GM23338 (cell line): Measurements from ENCODE around the gene PRR36. TPM values are rescaled to one million over a fixed set of nuclear protein-coding genes. Genes with fewer than 3 reads are reported as not detected.
A peak's percentile ranks its signal among the peaks of the same experiment; 100 is the strongest.

Experiments
- ATAC-seq: fragments of 200-7000 bp; cut with Tn5 transposase; 3 replicates; pipeline ENCODE4 v1.9.1; 2020
- DNase-seq: peaks from one replicate; pipeline ENCODE4 v3.0.0-alpha.2; 2015; ENCODE audit warnings: low spot score
- H2AFZ ChIP-seq: fragments of 200-600 bp; sonication (generic); 2 replicates; pipeline ENCODE4 v1.8.0; 2016; ENCODE audit warnings: antibody characterized with exemption, mild to moderate bottlenecking, moderate library complexity
- H3F3A ChIP-seq: fragments of 200-600 bp; sonication (generic); replicated peaks from 2 replicates; pipeline ENCODE4 v1.8.0; 2017; ENCODE audit warnings: antibody characterized with exemption, mixed run types, low read depth
- H3K27ac ChIP-seq: fragments of 200-600 bp; sonication (generic); 2 replicates; pipeline ENCODE4 v1.6.1; 2016; ENCODE audit warnings: low read depth
- H3K27me3 ChIP-seq: fragments of 200-600 bp; sonication (generic); 2 replicates; pipeline ENCODE4 v1.8.0; 2016; ENCODE audit warnings: mild to moderate bottlenecking, mixed run types, moderate library complexity; ENCODE audit not compliant: insufficient read depth
- H3K36me3 ChIP-seq: fragments of 200-600 bp; sonication (generic); 2 replicates; pipeline ENCODE4 v1.8.0; 2016; ENCODE audit warnings: mild to moderate bottlenecking; ENCODE audit not compliant: insufficient read depth
- H3K4me1 ChIP-seq: fragments of 200-600 bp; sonication (generic); 2 replicates; pipeline ENCODE4 v1.8.0; 2016; ENCODE audit warnings: mild to moderate bottlenecking, moderate library complexity; ENCODE audit not compliant: insufficient read depth
- H3K4me2 ChIP-seq: fragments of 200-600 bp; sonication (generic); 2 replicates; pipeline ENCODE4 v1.7.1; 2017; ENCODE audit warnings: mixed run types
- H3K4me3 ChIP-seq: fragments of 200-600 bp; sonication (generic); 2 replicates; pipeline ENCODE4 v1.6.1; 2016; ENCODE audit warnings: mixed run types
- H3K79me2 ChIP-seq: fragments of 200-600 bp; sonication (generic); replicated peaks from 2 replicates; pipeline ENCODE4 v1.8.0; 2017; ENCODE audit warnings: mild to moderate bottlenecking; ENCODE audit not compliant: insufficient read depth
- H3K9me2 ChIP-seq: fragments of 200-600 bp; sonication (generic); 2 replicates; pipeline ENCODE4 v1.8.0; 2017; ENCODE audit not compliant: insufficient read depth
- H4K20me1 ChIP-seq: fragments of 200-600 bp; sonication (generic); replicated peaks from 2 replicates; pipeline ENCODE4 v1.8.0; 2017; ENCODE audit warnings: mild to moderate bottlenecking; ENCODE audit not compliant: insufficient read depth
- H3K27ac Mint-ChIP-seq: 2 replicates; pipeline ENCODE4 v1.8.0; 2020; ENCODE audit warnings: inconsistent platforms, mild to moderate bottlenecking, moderate library complexity, mixed read lengths
- H3K27me3 Mint-ChIP-seq: 3 replicates; pipeline ENCODE4 v1.8.0; 2022; ENCODE audit warnings: low read depth, mild to moderate bottlenecking, moderate library complexity, mixed read lengths, inconsistent platforms; ENCODE audit not compliant: insufficient read depth, poor library complexity
- H3K36me3 Mint-ChIP-seq: 3 replicates; pipeline ENCODE4 v1.8.0; 2021; ENCODE audit warnings: low read depth, mild to moderate bottlenecking, inconsistent platforms, moderate library complexity, mixed read lengths
- H3K4me1 Mint-ChIP-seq: 3 replicates; pipeline ENCODE4 v1.8.0; 2020; ENCODE audit warnings: mild to moderate bottlenecking, inconsistent platforms, mixed read lengths
- H3K4me3 Mint-ChIP-seq: 3 replicates; pipeline ENCODE4 v1.8.0; 2021; ENCODE audit warnings: moderate library complexity, mild to moderate bottlenecking, inconsistent platforms, mixed read lengths
- H3K9me3 Mint-ChIP-seq: 3 replicates; pipeline ENCODE4 v1.8.0; 2020; ENCODE audit warnings: moderate library complexity, mild to moderate bottlenecking, inconsistent platforms, mixed read lengths
- CREB1 ChIP-seq: fragments of 250-450 bp; sonication (Bioruptor Pico); IDR thresholded peaks from 2 replicates; pipeline ENCODE4 v1.5.0; 2020; ENCODE audit warnings: low read depth, mild to moderate bottlenecking, moderate library complexity
- EZH2phosphoT487 ChIP-seq: fragments of 200-600 bp; sonication (generic); IDR thresholded peaks from one replicate; pipeline ENCODE4 v1.8.1; 2018; ENCODE audit warnings: antibody characterized with exemption; ENCODE audit not compliant: unreplicated experiment
- STAT1 ChIP-seq: IDR thresholded peaks from one replicate; pipeline ENCODE4 v1.6.1; 2016; ENCODE audit warnings: antibody characterized with exemption; ENCODE audit not compliant: unreplicated experiment
- polyA plus RNA-seq: library from polyadenylated mRNA; unstranded; fragments of >200 nt; fragmentation: Nextera tagmentation; extraction: Ambion mirVana; gene quantifications from 2 replicates; pipeline ENCODE4 v1.2.1, GENCODE V29; 2016
- total RNA-seq: library from RNA; depleted of rRNA; stranded (reverse); fragments of >200 nt; shearing (Covaris generic); gene quantifications from 2 replicates; pipeline ENCODE4 v1.2.3, GENCODE V29; 2014
- TF ChIP-seq, protein P1 (sequence below): fragments of 250-450 bp; sonication (Bioruptor Pico); IDR thresholded peaks from 2 replicates; pipeline ENCODE4 v1.5.0; 2020; ENCODE audit warnings: mild to moderate bottlenecking, moderate library complexity

Gene PRR36
- total and polyA plus RNA-seq, 2 experiments from 2014 or later, result 17.6 to 17.9 TPM

DNA sequence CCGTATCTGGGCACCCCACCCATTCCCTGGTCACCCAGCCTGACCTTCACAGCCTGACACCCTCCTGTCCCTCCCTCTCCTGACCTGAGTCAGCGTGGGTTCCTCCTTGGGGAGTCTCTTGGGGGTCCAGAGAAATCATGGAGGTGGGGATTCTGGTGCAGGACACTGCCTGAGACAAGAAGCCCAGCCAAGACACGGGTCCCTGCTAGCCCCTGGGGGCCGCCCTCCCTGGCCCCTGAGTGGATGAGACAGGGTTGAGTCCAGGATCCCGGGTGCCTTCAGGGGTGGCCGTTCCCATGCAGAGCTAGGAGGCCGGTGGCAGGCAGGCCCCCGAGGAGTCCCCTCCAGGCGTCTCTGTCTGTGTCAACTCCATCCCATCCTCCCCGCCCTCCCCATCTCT, 31.1 kb upstream of the PRR36 start (continued):
- TF ChIP-seq, protein P1, sequence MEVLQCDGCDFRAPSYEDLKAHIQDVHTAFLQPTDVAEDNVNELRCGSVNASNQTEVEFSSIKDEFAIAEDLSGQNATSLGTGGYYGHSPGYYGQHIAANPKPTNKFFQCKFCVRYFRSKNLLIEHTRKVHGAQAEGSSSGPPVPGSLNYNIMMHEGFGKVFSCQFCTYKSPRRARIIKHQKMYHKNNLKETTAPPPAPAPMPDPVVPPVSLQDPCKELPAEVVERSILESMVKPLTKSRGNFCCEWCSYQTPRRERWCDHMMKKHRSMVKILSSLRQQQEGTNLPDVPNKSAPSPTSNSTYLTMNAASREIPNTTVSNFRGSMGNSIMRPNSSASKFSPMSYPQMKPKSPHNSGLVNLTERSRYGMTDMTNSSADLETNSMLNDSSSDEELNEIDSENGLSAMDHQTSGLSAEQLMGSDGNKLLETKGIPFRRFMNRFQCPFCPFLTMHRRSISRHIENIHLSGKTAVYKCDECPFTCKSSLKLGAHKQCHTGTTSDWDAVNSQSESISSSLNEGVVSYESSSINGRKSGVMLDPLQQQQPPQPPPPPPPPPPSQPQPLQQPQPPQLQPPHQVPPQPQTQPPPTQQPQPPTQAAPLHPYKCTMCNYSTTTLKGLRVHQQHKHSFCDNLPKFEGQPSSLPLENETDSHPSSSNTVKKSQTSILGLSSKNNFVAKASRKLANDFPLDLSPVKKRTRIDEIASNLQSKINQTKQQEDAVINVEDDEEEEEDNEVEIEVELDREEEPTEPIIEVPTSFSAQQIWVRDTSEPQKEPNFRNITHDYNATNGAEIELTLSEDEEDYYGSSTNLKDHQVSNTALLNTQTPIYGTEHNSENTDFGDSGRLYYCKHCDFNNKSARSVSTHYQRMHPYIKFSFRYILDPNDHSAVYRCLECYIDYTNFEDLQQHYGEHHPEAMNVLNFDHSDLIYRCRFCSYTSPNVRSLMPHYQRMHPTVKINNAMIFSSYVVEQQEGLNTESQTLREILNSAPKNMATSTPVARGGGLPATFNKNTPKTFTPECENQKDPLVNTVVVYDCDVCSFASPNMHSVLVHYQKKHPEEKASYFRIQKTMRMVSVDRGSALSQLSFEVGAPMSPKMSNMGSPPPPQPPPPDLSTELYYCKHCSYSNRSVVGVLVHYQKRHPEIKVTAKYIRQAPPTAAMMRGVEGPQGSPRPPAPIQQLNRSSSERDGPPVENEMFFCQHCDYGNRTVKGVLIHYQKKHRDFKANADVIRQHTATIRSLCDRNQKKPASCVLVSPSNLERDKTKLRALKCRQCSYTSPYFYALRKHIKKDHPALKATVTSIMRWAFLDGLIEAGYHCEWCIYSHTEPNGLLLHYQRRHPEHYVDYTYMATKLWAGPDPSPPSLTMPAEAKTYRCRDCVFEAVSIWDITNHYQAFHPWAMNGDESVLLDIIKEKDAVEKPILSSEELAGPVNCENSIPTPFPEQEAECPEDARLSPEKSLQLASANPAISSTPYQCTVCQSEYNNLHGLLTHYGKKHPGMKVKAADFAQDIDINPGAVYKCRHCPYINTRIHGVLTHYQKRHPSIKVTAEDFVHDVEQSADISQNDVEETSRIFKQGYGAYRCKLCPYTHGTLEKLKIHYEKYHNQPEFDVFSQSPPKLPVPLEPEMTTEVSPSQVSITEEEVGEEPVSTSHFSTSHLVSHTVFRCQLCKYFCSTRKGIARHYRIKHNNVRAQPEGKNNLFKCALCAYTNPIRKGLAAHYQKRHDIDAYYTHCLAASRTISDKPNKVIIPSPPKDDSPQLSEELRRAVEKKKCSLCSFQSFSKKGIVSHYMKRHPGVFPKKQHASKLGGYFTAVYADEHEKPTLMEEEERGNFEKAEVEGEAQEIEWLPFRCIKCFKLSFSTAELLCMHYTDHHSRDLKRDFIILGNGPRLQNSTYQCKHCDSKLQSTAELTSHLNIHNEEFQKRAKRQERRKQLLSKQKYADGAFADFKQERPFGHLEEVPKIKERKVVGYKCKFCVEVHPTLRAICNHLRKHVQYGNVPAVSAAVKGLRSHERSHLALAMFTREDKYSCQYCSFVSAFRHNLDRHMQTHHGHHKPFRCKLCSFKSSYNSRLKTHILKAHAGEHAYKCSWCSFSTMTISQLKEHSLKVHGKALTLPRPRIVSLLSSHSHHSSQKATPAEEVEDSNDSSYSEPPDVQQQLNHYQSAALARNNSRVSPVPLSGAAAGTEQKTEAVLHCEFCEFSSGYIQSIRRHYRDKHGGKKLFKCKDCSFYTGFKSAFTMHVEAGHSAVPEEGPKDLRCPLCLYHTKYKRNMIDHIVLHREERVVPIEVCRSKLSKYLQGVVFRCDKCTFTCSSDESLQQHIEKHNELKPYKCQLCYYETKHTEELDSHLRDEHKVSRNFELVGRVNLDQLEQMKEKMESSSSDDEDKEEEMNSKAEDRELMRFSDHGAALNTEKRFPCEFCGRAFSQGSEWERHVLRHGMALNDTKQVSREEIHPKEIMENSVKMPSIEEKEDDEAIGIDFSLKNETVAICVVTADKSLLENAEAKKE (CRISPR knock-in tag), result no peak
- TF ChIP-seq CREB1 (CRISPR knock-in tag), result no peak

DNA sequence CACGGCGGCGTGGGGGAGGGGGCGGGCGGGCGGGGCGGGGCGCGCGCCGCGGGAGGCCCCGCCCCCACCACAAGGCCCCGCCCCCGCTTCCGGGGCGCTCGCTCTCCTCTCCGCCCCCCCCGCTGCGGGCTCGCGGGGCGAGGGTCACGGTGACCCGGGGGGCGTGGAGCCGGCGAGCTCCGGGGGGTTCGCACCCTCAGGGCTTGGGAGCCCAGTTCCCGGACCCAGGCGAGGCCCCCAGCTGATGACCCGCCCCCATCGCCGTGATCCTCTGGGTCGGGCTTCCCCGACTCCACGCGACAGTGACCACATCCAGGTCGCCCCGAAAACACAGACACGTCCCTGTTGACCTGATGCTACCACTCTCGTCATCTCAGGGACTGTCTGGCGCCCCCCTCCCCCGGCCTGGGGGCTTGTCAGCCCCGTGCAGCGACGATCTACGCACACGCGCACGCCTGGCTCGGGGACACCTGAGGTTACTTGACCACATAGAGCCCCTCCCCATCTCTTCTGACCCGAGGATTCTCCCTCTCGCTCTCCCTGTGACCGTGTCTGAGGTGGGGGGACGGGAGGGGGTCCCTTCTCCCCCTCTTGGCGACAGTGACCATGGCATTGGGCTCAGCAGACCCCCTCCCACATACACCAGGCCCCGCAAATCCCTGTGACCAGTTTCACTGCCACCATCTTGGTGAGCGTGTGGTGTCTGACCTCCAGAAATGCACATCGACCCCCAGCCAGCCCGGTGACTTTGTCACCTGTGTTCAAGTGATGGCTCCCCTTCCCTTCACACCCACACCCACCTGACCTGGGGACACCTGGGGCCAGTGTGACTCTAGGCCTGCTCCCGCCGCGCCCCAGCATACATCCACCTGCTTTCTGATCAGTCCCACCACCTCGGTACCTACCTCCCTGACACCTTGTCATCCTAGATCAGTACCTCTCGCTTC, 30.2 kb upstream of the PRR36 start:
- Histone ChIP-seq H3K27ac (no peak overlapping the region), H3K9me2 (no peaks in the 10 kb centered on the region), H3K36me3 (no peaks in the 10 kb centered on the region; the same call in 1 of the 2 replicates), H3K4me2 (peak overlapping the region; percentile 88), H3K4me1 (peaks cover 11% of the 10 kb centered on the region), H3K79me2 (peaks cover 32% of the 10 kb centered on the region), H3K4me3 (peak overlapping the region; percentile 91), H3K27me3 (no peaks in the 10 kb centered on the region), H3F3A (peaks cover 8% of the 10 kb centered on the region; the same call in 1 of the 2 replicates), H2AFZ (no peak overlapping the region), H4K20me1 (no peaks in the 10 kb centered on the region; the same call in 1 of the 2 replicates)
- peak; percentile 2 for ATAC-seq
- peak overlapping the region; percentile 18 for H3K27ac Mint-ChIP-seq
- H3K4me1 Mint-ChIP-seq, result peaks cover 19% of the 10 kb centered on the region
- H3K27me3 Mint-ChIP-seq, result peaks cover 29% of the 10 kb centered on the region
- H3K4me3 Mint-ChIP-seq, result peak overlapping the region; percentile 91
- peak; percentile 49 for DNase-seq
- peaks cover 6% of the 10 kb centered on the region; the same call in 1 of the 3 replicates for H3K9me3 Mint-ChIP-seq
- peaks cover 11% of the 10 kb centered on the region; the same call in 1 of the 3 replicates for H3K36me3 Mint-ChIP-seq
- TF ChIP-seq STAT1, result no peak
- no peak for TF ChIP-seq EZH2phosphoT487
- no peak for TF ChIP-seq CREB1 (CRISPR knock-in tag)
- TF ChIP-seq, protein P1 (CRISPR knock-in tag), result no peak
